H1 (cell line): Measurements from ENCODE around the gene AK8. TPM values are rescaled to one million over a fixed set of nuclear protein-coding genes. Genes with fewer than 3 reads are reported as not detected.

Source experiments
- ATF2 ChIP-seq: IDR thresholded peaks from 2 replicates; pipeline ENCODE4 v1.6.1; 2012; ENCODE audit warnings: low read length, inconsistent platforms
- EZH2 ChIP-seq: fragments of 200-600 bp; sonication (generic); IDR thresholded peaks from 2 replicates; pipeline ENCODE4 v1.7.1; 2012; ENCODE audit warnings: low read depth, mild to moderate bottlenecking, moderate library complexity, low read length, inconsistent platforms; ENCODE audit not compliant: severe bottlenecking
- JUND ChIP-seq: IDR thresholded peaks from 2 replicates; pipeline ENCODE4 v1.6.1; 2011; ENCODE audit warnings: mild to moderate bottlenecking, improper control_type of control experiment, low read length
- SAP30 ChIP-seq: fragments of 300-600 bp; sonication (generic); IDR thresholded peaks from 2 replicates; pipeline ENCODE4 v1.7.1; 2012; ENCODE audit warnings: low read length, moderate library complexity, mild to moderate bottlenecking, inconsistent platforms; ENCODE audit not compliant: insufficient read depth, insufficient replicate concordance
- polyA plus RNA-seq, 7 experiments: library from polyadenylated mRNA; depleted of rRNA in 3 of 7; stranded (reverse) in 5 of 7; unstranded in 2 of 7; fragments of >200 nt in 5 of 7; fragments of 200-250 nt in 2 of 7; gene quantifications; 1 replicate in 5 of 7; 2 replicates in 1 of 7; 4 replicates in 1 of 7; pipeline versions ENCODE4 v1.2.1 to v1.2.3, GENCODE V29; 2011 to 2013; ENCODE audit warnings: missing spikeins in 2 of 7, mixed read lengths in 2 of 7
- total RNA-seq: library from RNA; stranded (reverse); fragmentation: NEBNext Ultra II Directional; extraction: Animal tissue kit (Norgen Biotek cat#: 25700); gene quantifications from 2 replicates; pipeline ENCODE4 v1.2.1, GENCODE V29; 2021

Gene AK8
- total and polyA plus RNA-seq, 2 of the 8 experiments (the other 6 are each of a cell fraction or from before 2014, with no cell fraction given), result 0.35 to 0.48 TPM

- TF ChIP-seq EZH2 (no peak), ATF2 (no peak), SAP30 (no peak), JUND (no peak)
Measured at GRCh38 chr9:132708769-132709430, 169.2 kb downstream of the AK8 start (continued).
